ENCODE results near the gene HSPA2. TPM values are rescaled to one million over a fixed set of nuclear protein-coding genes. Genes with fewer than 3 reads are reported as not detected.

Gene HSPA2
- total and polyA plus RNA-seq, 2 donors (not counting 1 experiment from before 2014, with no cell fraction given) = 3.6 to 19.6 TPM

DNA sequence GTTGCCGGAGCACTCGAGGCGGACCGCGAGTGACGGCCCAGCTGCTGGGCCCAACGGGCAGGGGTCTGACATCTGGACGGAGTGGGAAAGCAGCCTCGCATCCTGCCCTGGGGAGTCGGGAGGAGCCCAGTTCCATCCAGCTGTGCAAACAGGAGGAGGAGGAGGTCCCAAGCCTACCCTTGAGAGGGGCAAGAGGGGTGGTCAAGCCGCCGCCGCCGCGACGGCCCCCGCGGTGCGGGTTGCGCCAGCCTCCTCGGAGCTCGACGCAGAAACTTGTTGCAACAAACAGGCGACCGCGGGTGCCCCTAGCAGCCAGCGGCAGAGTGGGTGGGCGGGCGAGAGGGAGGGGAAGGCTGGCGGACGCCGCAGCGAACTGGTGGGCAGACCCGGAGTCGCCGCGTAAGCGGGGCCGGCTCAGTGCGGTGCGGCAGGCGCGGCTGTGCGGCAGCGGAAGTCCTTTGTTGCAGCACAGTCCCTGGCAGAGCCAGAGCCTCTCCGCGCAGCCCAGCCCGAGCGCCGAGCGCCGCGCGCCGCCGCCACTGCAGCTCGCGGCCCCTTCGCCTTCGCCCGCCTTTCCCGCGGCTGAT, 36.1 kb upstream of the HSPA2 start, which contains the start of gene ZBTB1:
ZBTB1 (plus strand) TSS at position 461 of the 587 bp plus-strand sequence. CDS start 16,735 bp downstream, outside the sequence.
- H3K27me3 Mint-ChIP-seq = no peaks in the 10 kb centered on the region
- WGBS (ENCODE audit: insufficient coverage) = under 1% methylated on average over 63 of the region's 63 CpGs
- H4K20me1 ChIP-seq (ENCODE audit: control insufficient read depth, insufficient read depth, low read length, poor library complexity, severe bottlenecking) = peaks cover 45% of the 10 kb centered on the region

More for the DNA sequence above, 36.1 kb upstream of the HSPA2 start, which contains the start of gene ZBTB1:
- Histone ChIP-seq H3K9ac (ENCODE audit: low read length) (peak within 1 kb of the TSS; percentile 95), H3K79me2 (ENCODE audit: control insufficient read depth, insufficient read depth, low read length) (peaks cover 81% of the 10 kb centered on the region), H3K27ac (ENCODE audit: low read length in 2 of 2) (peak within 1 kb of the TSS; percentile 99 to 100), H3K27me3 (replicated peaks in 1 of 4; ENCODE audit: control extremely low read depth in 1 of 4, control insufficient read depth in 3 of 4, insufficient read depth in 4 of 4, low read length in 3 of 4) (no peaks in the 10 kb centered on the region), H3K36me3 (replicated peaks in 1 of 2; ENCODE audit: control extremely low read depth in 1 of 2, control insufficient read depth in 1 of 2, extremely low read depth in 1 of 2, insufficient read depth in 2 of 2, low read length in 1 of 2) (no peaks in the 10 kb centered on the region), H3K9me3 (ENCODE audit: control extremely low read depth in 1 of 3, control insufficient read depth in 2 of 3, insufficient read depth in 1 of 3, low read length in 2 of 3) (no peaks in the 10 kb centered on the region), H3K4me2 (replicated peaks; ENCODE audit: low read depth, low read length, poor library complexity, severe bottlenecking) (peak within 1 kb of the TSS; percentile 86), H2AFZ (ENCODE audit: insufficient read depth, low read depth, low read length, poor library complexity, severe bottlenecking) (peak within 1 kb of the TSS; percentile 74), H3K4me3 (ENCODE audit: control extremely low read depth in 1 of 5, extremely low read depth in 1 of 5, insufficient read depth in 1 of 5, low read depth in 2 of 5, low read length in 4 of 5) (peak within 1 kb of the TSS; percentile 89 to 98 (median 95)), H3K4me1 (ENCODE audit: control insufficient read depth in 2 of 2, insufficient read depth in 2 of 2, low read length in 2 of 2) (peaks cover 68 to 72% of the 10 kb centered on the region in 2 donors)
- Mint-ChIP-seq H3K27ac (peak within 1 kb of the TSS; percentile 100), H3K9me3 (ENCODE audit: insufficient read depth) (no peaks in the 10 kb centered on the region), H3K4me1 (peaks cover 66% of the 10 kb centered on the region), H3K4me3 (peak within 1 kb of the TSS; percentile 95)
- intact Hi-C loops (cut with micrococcal nuclease) = loop anchor here (5.0 kb wide), 5 partner anchors 57 to 908 kb away; partner anchors contain the start of genes FUT8 and SYNE2
- ChIA-PET POLR2A (interaction anchor here (0.6 to 3.4 kb wide), 13 partner anchors 13 to 863 kb away, joined by 3 to 28 read pairs (median 5); partner anchors contain the start of genes AKAP5, HSPA2, MTHFD1 and WDR89), CTCF (interaction anchor here (1.3 to 1.9 kb wide), 2 partner anchors 7 to 117 kb away, joined by 3 to 4 read pairs; no protein-coding TSS in a partner anchor)
- ATAC-seq (ENCODE audit: low read depth) = peak; percentile 39
- peak; percentile 90 for DNase-seq
- TF ChIP-seq, protein P1, sequence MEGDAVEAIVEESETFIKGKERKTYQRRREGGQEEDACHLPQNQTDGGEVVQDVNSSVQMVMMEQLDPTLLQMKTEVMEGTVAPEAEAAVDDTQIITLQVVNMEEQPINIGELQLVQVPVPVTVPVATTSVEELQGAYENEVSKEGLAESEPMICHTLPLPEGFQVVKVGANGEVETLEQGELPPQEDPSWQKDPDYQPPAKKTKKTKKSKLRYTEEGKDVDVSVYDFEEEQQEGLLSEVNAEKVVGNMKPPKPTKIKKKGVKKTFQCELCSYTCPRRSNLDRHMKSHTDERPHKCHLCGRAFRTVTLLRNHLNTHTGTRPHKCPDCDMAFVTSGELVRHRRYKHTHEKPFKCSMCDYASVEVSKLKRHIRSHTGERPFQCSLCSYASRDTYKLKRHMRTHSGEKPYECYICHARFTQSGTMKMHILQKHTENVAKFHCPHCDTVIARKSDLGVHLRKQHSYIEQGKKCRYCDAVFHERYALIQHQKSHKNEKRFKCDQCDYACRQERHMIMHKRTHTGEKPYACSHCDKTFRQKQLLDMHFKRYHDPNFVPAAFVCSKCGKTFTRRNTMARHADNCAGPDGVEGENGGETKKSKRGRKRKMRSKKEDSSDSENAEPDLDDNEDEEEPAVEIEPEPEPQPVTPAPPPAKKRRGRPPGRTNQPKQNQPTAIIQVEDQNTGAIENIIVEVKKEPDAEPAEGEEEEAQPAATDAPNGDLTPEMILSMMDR (IDR thresholded peaks at IDR 0.05) = no peak
- no peak for TF ChIP-seq EZH2 (IDR thresholded peaks at IDR 0.05; ENCODE audit: borderline replicate concordance, insufficient read depth, low read depth, low read length, poor library complexity, severe bottlenecking)

Measured in B cell (primary cell).